ENCODE results near the gene ADGRG2.

- TF ChIP-seq CTCF (IDR thresholded peaks at IDR 0.05) (no peak), POLR2A (IDR thresholded peaks at IDR 0.05) (no peak)
Measured at GRCh38 chrX:18981124-18981807, 141.0 kb downstream of the ADGRG2 start.

All from thyroid gland (tissue), 4 donors.